NCI-H2029 (cell line): ENCODE measurements around the gene NEGR1.

Experiments
- DNase-seq: peaks from one replicate; lab custom pipeline; 2025; lab: John Stamatoyannopoulos, UW

NEGR1 gene

GRCh38 chr1:71780681-71781080 is 501.7 kb downstream of the NEGR1 start:
- no peak for DNase-seq

- DNase-seq = no peak
Measured at GRCh38 chr1:71778940-71779339, 503.4 kb downstream of the NEGR1 start.

DNA sequence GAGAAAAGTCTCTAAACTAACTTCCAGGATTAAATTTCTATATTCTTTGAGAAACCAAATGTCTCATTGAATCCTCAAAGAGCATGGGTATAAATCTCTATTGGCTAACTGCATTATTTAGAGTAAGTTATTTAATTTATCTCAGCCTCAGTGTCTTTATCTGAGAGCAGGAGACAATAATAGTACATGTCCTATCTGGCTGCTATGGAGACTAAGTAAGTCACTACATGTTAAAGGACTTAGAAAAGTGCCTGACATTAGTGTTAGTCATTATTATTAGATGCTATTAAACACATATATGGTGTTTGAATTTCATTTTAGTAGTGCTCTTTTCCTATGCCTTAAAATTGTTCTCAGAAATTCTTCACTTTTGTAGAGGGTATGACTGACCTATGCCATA is 505.2 kb downstream of the NEGR1 start:
- no peak for DNase-seq

- no peak for DNase-seq
Measured at GRCh38 chr1:71774705-71775104, 507.6 kb downstream of the NEGR1 start.

DNA sequence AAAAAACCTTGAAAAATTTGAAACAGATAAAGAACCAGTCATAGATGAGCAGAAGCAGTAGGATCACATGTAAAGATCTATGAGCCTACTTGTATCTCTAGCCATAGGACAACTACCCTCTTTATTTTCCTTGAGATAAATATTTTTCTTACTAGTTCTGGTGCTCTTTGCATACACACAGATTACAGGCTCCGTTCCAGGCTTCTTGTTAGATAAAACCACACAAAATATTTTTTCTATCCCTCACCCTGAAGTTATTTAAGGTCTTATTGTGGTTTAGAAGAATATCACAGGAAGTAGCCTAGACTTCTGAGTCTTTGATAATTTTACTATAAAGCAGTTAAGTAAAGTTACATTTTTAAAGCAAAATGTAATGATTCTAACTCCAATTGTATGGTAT is 512.2 kb downstream of the NEGR1 start:
- DNase-seq = no peak

GRCh38 chr1:71766748-71767147 is 515.6 kb downstream of the NEGR1 start:
- DNase-seq = no peak

GRCh38 chr1:71762514-71763255 is 519.7 kb downstream of the NEGR1 start:
- DNase-seq = no peak

DNA sequence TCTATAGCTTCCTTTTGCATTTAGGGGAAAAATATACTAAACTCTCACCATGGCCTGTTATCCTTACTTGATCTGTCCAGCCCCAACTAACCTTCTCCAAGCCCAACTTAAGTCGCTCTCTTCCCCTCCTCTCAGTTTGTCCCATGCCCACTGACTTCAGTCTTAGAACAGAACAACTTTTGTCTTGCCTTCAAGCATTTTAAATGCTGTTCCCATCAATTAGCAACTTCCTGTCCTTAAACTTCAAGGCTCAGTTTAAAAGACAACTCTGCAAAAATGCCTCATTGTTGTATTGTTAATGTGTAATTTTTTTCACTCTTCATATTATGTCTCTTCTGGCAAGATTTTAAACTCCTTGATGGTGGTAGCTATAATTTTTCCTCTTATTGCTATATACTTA is 526.9 kb downstream of the NEGR1 start:
- no peak for DNase-seq

DNA sequence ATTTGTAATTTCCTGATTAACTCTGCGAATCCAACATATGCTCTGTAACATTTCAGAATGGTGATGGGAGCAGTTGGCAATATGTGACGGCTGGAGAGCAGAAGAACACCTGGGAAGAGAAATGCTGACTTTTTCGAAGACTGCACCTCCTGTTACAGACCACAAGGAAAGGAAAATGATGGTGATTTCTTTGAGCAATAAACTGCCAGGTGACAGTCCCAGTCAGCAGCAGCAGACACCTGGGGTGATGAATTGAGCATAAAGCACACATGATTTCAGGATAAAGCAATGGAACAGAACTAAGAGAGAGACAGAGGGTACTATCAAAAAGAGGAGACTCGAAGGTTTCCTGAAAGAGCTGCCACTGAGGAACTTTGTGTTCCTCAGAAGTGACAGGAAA is 528.6 kb downstream of the NEGR1 start:
- no peak for DNase-seq

DNA sequence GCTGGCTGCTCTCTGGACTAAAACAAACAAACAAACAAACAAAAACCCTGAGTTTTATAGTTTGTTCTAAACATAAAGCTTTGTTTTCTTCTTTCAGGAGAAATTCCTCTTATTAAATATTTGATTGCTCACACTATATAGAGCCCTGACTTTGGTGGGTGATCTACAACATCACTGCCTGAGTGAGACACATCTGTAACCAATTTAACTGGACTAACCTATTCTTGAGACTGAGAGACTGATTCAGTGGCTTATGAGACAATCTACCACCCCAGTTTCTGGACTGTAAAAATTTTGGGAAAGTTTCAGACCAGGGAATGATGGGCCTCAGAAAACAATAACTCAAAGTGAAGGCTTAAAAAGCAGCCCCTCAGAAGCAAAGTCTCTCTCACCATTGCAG is 537.0 kb downstream of the NEGR1 start:
- no peak for DNase-seq

GRCh38 chr1:71743862-71744261 is 538.5 kb downstream of the NEGR1 start:
- no peak for DNase-seq

DNA sequence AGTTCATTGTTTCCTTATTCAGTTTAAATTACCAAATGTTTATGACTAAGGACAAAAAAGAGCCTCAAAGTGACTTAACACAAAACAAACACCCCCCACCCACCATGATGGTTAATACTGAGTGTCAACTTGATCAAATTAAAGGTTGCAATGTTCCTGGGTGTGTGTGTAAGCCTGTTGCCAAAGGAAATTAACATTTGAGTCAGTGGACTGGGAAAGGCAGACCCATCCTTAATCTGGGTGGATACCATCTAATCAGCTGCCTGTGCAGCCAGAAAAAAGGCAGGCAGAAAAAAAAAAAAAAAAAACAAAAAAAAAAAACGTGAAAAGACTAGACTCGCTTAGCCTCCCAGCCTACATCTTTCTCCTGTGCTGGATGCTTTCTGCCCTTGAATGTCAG is 543.4 kb downstream of the NEGR1 start:
- DNase-seq = no peak

- no peak for DNase-seq
Measured at GRCh38 chr1:71738256-71738655, 544.1 kb downstream of the NEGR1 start.

- DNase-seq = no peak
Measured at GRCh38 chr1:71737768-71738167, 544.6 kb downstream of the NEGR1 start.

- DNase-seq = no peak
Measured at GRCh38 chr1:71733121-71733520, 549.2 kb downstream of the NEGR1 start.

- no peak for DNase-seq
Measured at GRCh38 chr1:71721532-71721931, 560.8 kb downstream of the NEGR1 start.

- no peak for DNase-seq
Measured at GRCh38 chr1:71719330-71719729, 563.0 kb downstream of the NEGR1 start.

DNA sequence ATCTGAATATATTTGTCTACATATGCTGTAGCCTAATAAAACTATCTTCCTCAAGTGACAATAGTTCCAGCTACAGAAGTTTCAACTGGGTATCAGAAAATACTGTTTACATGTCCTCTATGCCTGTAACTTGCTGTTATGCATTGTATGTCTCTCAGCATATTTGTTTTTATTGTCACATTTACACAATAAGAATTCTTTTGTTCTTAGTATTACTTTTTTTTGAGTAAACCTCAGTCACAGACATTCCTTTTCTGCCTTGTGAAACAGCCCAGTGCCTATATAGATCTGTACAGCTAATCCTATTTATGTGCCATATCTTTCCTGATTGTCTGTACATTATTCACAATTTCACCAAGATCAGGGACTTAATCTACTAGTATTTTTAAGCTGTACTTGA is 565.2 kb downstream of the NEGR1 start:
- no peak for DNase-seq

- no peak for DNase-seq
Measured at GRCh38 chr1:71711456-71711855, 570.9 kb downstream of the NEGR1 start.

GRCh38 chr1:71706029-71706671 is 576.2 kb downstream of the NEGR1 start:
- no peak for DNase-seq

- DNase-seq = no peak
Measured at GRCh38 chr1:71698186-71698585, 584.2 kb downstream of the NEGR1 start.

GRCh38 chr1:71695821-71696220 is 586.5 kb downstream of the NEGR1 start:
- no peak for DNase-seq

DNA sequence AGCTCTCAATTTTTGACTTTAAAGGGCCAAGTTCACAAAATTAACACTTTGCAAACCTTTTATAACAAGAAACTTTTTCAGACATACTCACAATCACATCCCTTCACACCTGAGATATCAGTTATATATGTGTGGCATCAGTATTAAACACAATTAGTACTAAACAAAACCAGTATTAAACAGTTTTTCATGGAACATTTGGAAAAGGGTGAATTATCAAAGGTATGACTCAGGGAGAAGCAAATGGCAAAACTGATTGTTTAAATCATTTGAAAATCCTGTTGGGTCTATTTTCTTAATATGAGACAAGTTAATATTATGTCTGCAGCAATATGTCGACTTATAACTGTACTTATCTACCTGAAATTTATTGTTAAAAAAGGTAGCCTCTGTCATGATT is 587.3 kb downstream of the NEGR1 start:
- no peak for DNase-seq

- no peak for DNase-seq
Measured at GRCh38 chr1:71693581-71693980, 588.8 kb downstream of the NEGR1 start.
